Stimulated activated CD4-positive, alpha-beta T cell treated with anti-CD3 and anti-CD28 coated beads, Interleukin-12 subunit alpha, Interleukin-12 subunit beta, amount 100 ng/mL, for 24 hours (primary cell): ENCODE data around the gene FAM124B.
"Not testable (repeated sequence)": the region's sequence is repeated elsewhere in the genome, so short reads cannot be mapped to it uniquely, and the experiment has no call there.

ENCODE experiments used
- DNase-seq, 2 experiments: peaks; one replicate each; pipeline ENCODE4 v3.0.0-alpha.2; 2020; ENCODE audit warnings: low read depth in 2 of 2

Gene FAM124B

DNA sequence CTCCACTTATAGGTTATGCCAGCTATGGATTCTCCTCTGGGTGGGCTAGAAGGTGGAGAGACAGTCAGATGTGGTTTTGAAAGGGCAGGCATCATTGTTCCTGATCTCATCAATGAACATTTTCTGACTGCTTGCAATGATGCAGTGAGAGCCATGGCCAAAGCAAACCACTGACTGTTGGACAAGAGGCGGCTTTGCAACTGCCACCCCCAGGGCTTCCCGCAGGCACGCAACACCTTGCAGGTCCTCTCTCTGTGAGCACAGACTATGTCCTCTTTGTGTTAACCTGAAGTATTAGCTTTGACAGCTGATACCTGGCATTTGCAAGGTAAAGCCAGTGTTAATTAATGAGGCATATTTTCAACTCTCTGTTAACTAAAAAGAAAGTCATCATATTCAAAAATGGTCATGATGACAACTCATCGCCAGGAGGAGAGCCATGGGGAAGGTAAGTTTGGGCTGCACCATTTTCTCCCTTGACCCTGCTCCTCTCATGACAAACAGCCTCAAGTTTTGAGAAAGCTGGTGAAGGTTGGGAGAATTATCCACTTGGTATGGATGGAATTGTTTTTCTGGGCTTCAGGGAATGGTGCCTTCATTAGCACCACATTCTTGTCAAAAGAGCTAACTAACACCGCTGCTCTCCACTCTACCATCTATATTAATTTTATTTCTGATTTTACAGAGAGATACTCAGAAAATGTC, 14.9 kb upstream of the FAM124B start:
- DNase-seq: no peak

DNA sequence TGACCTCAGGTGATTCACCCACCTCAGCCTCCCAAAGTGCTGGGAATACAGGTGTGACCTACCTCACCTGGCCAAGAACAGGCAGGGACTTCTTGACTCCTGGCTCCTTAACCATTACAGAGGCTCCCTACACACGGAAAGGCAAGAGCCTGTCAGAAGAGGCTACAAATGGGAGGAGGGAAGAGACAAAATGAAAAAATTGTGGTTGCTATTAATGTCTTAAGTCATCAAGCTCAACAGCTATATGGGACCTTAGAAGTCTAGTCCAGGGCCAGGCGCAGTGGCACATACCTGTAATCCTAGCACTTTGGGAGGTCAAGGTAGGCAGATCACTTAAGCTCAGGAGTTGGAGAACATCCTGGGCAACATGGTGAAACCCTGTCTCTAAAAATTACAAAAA, 11.5 kb upstream of the FAM124B start:
- no peak for DNase-seq

DNA sequence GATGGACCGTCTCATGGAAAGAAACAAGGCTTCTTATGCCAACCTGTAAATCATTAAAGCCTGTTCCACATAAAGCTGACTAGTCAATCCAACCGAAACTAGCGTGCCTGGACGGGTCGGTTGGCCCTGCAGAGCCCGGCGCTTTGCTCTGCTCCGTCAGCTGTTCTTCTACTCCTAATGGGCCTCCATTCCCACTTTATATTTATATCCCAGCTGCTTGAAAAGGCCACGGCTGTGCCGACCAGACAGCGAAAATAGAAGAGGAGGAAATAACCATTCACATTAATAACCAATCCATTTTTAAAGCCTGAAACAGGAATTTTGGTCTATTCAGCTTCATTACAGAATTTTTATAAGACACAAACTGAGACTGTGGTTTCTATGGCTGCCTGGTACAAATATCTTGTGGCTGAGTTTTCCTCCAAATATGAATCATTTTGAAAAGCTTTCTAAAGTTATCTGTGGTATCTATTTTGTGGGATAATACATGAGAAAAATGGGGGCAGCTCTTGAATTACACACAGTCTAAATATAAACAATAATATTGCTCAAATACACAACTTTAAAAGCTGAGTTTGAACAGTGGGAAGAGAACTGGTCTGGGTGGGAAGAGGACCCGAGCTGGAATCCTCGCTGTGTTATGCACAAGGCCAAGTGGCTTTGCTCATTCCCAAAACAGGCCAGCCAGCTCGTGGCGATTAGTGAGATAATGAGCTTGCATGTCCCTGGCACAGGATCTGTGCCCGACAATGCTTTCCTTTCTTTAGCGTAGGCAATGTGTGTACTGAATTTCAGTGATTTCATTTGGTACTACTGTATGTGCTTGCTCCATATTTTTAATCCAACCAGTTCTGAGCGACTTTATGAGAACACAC, 10.5 kb upstream of the FAM124B start:
- DNase-seq: no peak

GRCh38 chr2:224410946-224411561, 9.1 kb upstream of the FAM124B start:
- DNase-seq: no peak

GRCh38 chr2:224408676-224409075, 6.8 kb upstream of the FAM124B start:
- no peak for DNase-seq

DNA sequence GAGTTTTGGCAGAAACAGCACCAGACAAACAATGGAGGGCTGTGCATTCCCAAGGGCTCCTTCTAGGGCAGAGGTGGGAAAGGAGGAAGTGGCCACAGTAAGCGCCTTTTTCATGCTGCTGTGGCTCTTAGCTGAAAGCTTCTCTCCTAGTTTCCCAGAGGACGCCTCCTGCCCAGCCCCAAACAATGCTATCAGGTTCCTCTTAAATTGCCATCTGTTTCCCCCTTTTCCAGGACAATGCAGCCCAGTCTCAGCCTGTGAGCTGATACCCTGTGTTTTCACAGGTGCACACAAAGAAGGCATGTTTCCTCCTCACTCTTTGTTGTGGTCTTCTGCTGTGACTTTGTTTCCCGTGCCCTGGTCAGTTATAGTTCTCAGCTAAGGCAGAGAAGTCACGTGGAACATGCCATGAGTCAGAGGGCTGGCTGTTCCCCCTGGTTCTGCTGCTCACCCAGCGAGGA, 5.4 kb upstream of the FAM124B start:
- no peak for DNase-seq

GRCh38 chr2:224405841-224406370, 4.0 kb upstream of the FAM124B start:
- DNase-seq: no peak

- DNase-seq: no peak
These were observed 3.5 kb upstream of the FAM124B start for GRCh38 chr2:224405412-224405811.

DNA sequence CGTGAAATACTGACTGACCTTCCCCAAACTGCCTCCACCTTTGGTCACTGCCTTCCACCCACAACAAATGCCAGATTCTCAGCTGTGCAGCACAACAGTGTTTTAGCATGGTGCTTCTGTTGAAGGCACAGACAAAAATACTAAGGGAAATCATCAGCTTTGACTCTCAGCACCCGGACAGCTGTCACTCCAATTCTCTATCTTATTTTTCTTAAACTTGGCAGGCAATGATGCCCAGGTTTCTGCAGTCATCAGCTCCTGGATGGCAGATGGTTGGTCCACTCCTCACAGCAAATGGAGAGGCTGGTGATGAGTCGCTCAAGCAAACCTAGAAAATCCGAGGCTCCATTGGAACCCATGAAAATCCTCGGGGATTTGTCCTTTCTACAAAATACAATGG, 2.9 kb upstream of the FAM124B start:
- no peak for DNase-seq

DNA sequence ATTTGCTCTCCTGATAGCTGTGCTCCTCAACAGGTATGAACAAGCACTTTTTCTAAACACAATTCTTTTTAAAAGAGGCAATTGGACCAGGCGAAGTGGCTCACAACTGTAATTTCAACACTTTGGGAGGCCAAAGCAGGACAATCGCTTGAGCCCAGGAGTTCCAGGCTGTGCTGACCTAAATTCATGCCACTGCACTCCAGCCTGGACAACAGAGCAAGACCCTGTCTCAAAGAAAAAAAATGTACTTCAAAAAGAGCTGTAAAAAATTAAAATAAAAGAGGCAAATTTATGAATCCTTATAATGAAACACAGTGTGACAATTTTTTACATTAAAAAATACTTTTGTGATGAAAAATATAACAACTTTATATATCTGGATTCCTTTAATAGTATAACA, 1.8 kb upstream of the FAM124B start:
- no peak for DNase-seq

DNA sequence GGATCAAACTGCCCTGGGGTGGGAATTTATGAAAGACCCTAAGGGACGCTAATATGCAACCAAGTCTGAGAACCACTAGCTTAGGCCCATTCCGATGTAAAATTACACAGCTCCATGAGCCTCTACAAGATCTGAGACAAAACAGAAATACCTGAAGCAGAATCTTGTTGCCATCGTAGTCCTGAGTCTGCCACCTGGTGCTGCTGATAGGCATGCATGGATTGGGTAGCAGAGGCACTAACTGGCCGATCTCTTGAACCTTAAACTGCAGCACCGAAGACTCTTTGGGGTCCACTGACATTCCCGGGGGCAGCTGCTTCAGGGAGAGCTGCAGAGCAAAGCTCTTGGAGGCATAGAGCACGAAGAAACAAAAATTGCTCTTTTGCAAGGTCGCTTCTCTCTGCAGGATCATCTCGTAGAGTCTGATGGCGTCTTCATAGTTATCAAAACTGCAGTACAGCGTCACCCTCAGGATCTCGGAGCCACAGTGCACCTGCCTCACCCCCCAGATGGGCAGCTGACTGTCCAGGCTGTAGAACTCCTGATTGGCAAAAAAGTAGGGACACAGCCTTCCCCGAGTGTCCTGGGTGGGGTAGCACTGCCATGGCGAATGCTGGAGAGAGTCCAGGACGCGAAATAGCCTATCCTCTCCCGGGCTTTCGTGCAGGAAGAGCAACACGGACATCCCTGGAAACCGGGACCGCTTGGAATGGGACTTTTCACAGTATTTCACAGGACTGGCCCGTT, 848 bp downstream of the FAM124B start:
- DNase-seq: no peak

DNA sequence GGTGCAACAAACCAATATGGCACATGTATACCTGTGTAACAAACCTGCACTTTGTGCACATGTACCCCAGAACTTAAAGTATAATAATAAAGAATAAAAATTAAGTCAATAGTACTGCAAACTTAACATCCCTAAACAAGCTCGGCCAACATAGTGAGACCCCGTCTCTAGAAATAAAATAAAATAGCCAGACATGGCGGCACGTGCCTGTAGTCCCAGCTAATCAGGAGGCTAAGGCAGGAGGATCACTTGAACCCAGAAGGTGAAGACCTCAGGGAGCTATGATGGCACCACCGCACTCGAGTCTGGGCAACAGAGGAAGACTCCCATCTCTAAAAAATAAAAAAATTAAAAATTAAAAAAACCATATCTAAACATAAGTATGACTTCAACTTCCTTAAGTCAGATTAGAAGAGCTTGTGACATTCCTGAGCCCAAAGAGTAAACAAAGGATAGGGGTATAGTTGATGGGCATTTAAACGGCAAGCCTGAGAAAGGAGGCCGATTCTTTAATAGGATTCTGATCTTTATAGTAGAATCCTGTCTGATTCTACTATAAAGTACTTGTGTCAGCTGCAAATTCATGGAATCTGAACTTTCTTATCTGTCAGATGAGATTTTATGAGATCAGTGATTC, 1.6 kb downstream of the FAM124B start:
- DNase-seq: no peak

- DNase-seq: no peak
These were observed 3.6 kb downstream of the FAM124B start for GRCh38 chr2:224398289-224398688.

DNA sequence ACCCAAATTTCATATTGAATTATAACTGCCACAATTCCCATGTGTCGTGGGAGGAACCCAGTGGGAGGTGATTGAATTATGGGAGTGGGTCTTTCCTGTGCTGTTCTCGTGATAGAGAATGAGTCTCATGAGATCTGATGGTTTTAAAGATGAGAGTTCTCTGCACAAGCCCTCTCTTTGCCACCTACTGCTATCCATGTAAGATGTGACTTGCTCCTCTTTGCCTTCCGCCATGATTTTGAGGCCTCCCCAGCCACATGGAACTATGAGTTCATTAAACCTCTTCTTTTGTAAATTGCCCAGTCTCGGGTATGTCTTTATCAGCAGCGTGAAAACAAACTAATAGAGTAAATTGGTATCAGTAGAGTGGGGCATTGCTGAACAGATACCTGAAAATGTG, 4.8 kb downstream of the FAM124B start:
- not testable (repeated sequence) for DNase-seq

DNA sequence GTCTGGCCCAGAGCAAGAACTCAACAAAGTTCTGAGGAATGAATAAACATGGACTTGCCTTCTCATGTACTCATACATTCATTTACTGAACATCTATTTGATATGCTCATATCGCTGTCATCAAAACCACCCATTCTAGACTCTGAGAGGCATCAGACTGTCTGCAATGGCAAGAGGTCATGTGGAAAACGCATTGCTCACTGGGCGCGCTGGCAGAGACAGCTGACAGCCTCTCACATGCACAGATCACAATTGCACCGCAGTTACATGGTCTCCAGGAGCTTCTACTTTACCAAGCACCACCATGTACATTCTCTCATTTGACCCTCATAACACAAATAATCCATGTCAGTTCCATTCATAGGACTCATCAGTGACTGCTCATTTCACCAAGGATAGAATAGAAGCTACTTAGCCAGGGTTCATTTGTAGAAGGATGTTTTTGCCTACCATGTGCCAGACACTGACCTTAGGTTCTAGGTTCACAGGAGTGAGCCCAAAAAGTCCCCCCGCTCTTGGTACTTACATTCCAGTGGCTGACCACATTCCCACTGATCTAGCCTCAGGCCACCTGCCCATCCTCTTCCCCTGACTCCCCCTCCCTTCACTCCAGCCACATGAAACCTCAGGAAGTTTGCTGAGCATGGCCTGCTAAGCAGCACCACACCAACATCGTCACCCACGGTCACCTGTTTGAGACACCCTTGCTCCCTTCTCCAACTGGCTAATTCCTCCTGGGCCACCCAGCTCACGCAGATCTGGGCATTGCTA, 6.1 kb downstream of the FAM124B start:
- DNase-seq: no peak

DNA sequence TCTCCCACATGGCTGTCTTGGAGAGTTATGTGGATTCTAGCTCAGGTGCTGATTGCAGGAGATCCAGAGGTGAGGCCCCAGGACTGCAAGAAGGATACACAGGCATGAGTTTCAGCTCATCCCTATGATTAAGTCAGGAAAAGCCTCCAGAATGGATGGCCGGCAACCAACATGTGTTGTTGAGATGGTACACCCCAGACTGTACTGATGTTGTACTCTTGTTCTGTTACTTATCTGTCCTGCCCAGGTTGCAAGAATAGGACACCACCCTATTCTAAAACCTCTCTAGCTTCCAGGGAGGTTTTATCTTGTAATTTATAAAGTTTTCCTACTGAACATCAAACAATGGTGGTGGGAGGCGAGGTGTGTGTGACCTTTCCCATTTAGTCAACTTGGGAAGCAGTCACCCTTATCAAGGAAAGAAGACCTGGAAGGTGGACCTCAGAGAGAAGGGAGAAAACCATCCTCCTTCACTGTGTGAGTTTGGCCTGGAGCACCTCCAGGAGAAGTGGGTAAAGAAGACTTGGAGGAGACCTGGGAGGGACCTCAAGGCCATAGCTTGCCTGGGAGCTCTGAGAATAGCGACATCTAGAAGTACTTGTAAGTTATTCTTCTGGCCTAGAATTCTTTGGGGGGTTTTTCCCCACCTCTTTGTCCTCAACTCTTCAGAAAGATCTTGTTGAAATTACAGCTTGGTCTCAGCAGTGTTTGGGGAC, 8.6 kb downstream of the FAM124B start:
- DNase-seq: no peak

DNA sequence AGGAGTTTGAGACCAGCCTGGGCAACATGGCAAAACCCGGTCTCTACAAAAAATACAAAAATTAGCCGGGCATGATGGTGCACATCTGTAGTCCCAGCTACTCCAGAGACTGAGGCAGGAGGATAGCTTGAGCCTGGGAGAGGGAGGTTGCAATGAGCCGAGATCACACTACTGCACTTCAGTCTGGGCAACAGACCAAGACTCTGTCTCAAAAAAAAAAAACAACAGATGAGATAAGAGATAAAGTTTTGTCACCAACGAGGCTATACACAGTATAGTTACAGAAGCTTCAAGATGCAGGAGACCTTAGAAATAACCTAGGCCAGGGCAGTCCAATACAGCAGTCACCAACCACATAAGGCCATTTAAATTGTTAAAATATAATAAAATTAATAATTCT, 9.4 kb downstream of the FAM124B start:
- DNase-seq: no peak

DNA sequence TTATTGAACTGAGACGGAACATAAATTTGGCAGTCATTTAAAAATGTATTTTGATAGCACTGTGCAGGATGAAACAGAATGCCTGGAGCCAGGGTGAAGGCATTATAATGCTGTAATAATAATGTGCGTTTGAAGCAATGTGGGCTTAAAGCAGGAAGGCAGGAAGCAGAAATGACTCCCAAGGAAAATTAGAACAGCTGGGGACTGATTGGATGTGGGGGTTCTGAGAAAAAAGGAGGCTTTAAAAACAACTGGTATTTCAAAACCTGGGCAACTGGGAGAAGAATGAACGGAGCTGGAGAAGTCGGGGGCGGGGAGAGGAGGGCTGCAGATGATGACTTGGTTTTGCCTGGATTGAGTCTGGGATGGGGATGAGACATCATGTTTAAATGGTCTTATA, 12.6 kb downstream of the FAM124B start:
- no peak for DNase-seq

DNA sequence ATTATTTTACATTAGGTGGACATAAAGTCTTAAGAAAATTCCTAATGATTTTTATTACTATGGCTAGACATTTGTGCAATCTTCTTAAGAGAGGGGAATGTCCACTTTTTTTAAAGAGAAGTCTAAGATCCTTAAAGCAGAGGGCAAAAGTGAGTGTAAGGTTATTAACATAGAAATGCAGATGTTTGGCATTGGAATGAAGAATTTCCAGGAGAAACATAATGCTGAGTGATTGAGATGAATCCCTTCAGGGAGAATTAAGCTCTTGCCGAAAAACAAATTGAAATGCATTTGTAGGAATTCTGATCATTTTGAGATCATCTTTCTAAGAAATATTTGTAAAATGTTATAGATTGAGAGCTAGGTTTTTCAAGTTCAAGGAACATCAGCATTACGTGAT, 15.0 kb downstream of the FAM124B start:
- no peak for DNase-seq
